Measurements from ENCODE around the gene RILPL2. TPM values are rescaled to one million over a fixed set of nuclear protein-coding genes. Genes with fewer than 3 reads are reported as not detected.
"Not testable (repeated sequence)": the region's sequence is repeated elsewhere in the genome, so short reads cannot be mapped to it uniquely, and the experiment has no call there.

RILPL2 gene
- total and polyA plus RNA-seq, 10 donors = 10.8 to 18.0 (median 13.5) TPM

- 81 to 98% (median 96%) methylated on average over 3 to 7 of the region's 7 CpGs for WGBS, 5 donors
- H3K4me1 ChIP-seq; H3K9me3 ChIP-seq; DNase-seq; H3K27me3 ChIP-seq (replicated peaks in 1 of 7); intact Hi-C loops (cut with DNase I; ENCODE audit: low total_unique reads); H3K4me3 ChIP-seq: not testable (repeated sequence)
- H3K27ac ChIP-seq = peak overlapping the region in 4 of 8 donors; percentile 23 to 65 (median 40)
- H3K36me3 ChIP-seq = peaks cover 0 to 100% (median 60%) of the 10 kb centered on the region in 6 donors
- TF ChIP-seq POLR2AphosphoS5 (IDR thresholded peaks at IDR 0.05) = peak in 1 of 3 donors; percentile 33
Observed at GRCh38 chr12:123408619-123409018, 27.9 kb downstream of the RILPL2 start.

GRCh38 chr12:123407934-123408333 lies 28.6 kb downstream of the RILPL2 start:
- H3K9me3 ChIP-seq; H3K4me3 ChIP-seq; H3K4me1 ChIP-seq; DNase-seq; H3K27me3 ChIP-seq (replicated peaks in 1 of 7); intact Hi-C loops (cut with DNase I; ENCODE audit: low total_unique reads); H3K27ac ChIP-seq: not testable (repeated sequence)
- WGBS, 5 donors = 75 to 82% (median 78%) methylated on average over 12 to 15 of the region's 15 CpGs
- peaks cover 0 to 100% (median 64%) of the 10 kb centered on the region in 6 donors for H3K36me3 ChIP-seq

- DNase-seq; H3K4me3 ChIP-seq; H3K9me3 ChIP-seq; H3K4me1 ChIP-seq; H3K27me3 ChIP-seq (replicated peaks in 1 of 7); H3K27ac ChIP-seq; intact Hi-C loops (cut with DNase I; ENCODE audit: low total_unique reads): not testable (repeated sequence)
- peaks cover 0 to 100% (median 68%) of the 10 kb centered on the region in 6 donors for H3K36me3 ChIP-seq
- 90 to 95% (median 95%) methylated on average over 12 to 15 of the region's 15 CpGs for WGBS, 5 donors
Observed at GRCh38 chr12:123407269-123407668, 29.2 kb downstream of the RILPL2 start.

- Histone ChIP-seq H3K27me3 (replicated peaks in 1 of 7) (no peaks in the 10 kb centered on the region), H3K4me1 (peaks cover 0 to 14% (median 3%) of the 10 kb centered on the region in 6 donors), H3K4me3 (no peak overlapping the region), H3K36me3 (peaks cover 0 to 96% (median 72%) of the 10 kb centered on the region in 6 donors), H3K27ac (peak overlapping the region in 1 of 8 donors; percentile 29), H3K9me3 (no peaks in the 10 kb centered on the region)
- WGBS, 5 donors = 77 to 85% (median 83%) methylated on average over 9 of the region's 9 CpGs
- DNase-seq = no peak
- TF ChIP-seq POLR2AphosphoS5 (IDR thresholded peaks at IDR 0.05) = no peak
- no peak for TF ChIP-seq POLR2A (IDR thresholded peaks at IDR 0.05)
- TF ChIP-seq CTCF (IDR thresholded peaks at IDR 0.05 in 8 of 11, conservative IDR thresholded peaks at IDR 0.05 in 3 of 11) = no peak
- intact Hi-C loops (cut with DNase I; ENCODE audit: low total_unique reads) = no loop called here
Observed at GRCh38 chr12:123404581-123404980, 31.9 kb downstream of the RILPL2 start.

GRCh38 chr12:123401753-123402683 lies 34.5 kb downstream of the RILPL2 start:
- TF ChIP-seq POLR2A (IDR thresholded peaks at IDR 0.05) (no peak), POLR2AphosphoS5 (IDR thresholded peaks at IDR 0.05) (no peak), CTCF (IDR thresholded peaks at IDR 0.05 in 8 of 11, conservative IDR thresholded peaks at IDR 0.05 in 3 of 11) (no peak)
- intact Hi-C loops (cut with DNase I; ENCODE audit: low total_unique reads) = no loop called here
- Histone ChIP-seq H3K36me3 (peaks cover 0 to 96% (median 82%) of the 10 kb centered on the region in 6 donors), H3K4me1 (peaks cover 0 to 31% (median 10%) of the 10 kb centered on the region in 6 donors), H3K9me3 (no peaks in the 10 kb centered on the region), H3K4me3 (no peak overlapping the region), H3K27ac (peak overlapping the region in 2 of 8 donors; percentile 9 to 12), H3K27me3 (replicated peaks in 1 of 7) (no peaks in the 10 kb centered on the region)
- 86 to 90% (median 87%) methylated on average over 15 of the region's 15 CpGs for WGBS, 5 donors
- DNase-seq = no peak

All from spleen (tissue), 11 donors.